Endothelial cell of umbilical vein (primary cell): ENCODE data around the gene ATP2B2. TPM values are rescaled to one million over a fixed set of nuclear protein-coding genes. Genes with fewer than 3 reads are reported as not detected.

Experiments used
- BruUV-seq: library from RNA; stranded (reverse); fragments of 400-500 nt; replicated peaks from 2 replicates; lab custom pipeline; 2021; lab: Mats Ljungman, UMichigan
- CTCF ChIA-PET: fragments of 300-600, 350-600 bp; sonication (Branson Sonifier 250); formaldehyde crosslinking; loops from one replicate; lab custom pipeline; 2021; ENCODE audit warnings: antibody characterized with exemption, inconsistent platforms; lab: Charles Lee
- POLR2A ChIA-PET: fragments of 300-600, 350-600 bp; sonication (Branson Sonifier 250); formaldehyde crosslinking; loops from one replicate; lab custom pipeline; 2021; ENCODE audit warnings: antibody characterized with exemption, inconsistent platforms; lab: Charles Lee
- DNase-seq: peaks from one replicate; pipeline ENCODE4 v3.0.0-alpha.2; 2011; ENCODE audit warnings: low read depth, low spot score
- FAIRE-seq: peaks from 2 replicates; lab custom pipeline; 2011; peaks lifted over from hg19 to GRCh38; lab: Jason Lieb, UNC
- H2AFZ ChIP-seq: 2 replicates; pipeline ENCODE4 v1.6.0; 2012; ENCODE audit warnings: low read depth, low read length, control low read depth, inconsistent platforms
- H3K27ac ChIP-seq: 2 replicates; pipeline ENCODE4 v1.5.1; 2011; ENCODE audit warnings: low read depth, mild to moderate bottlenecking, control low read depth, low read length, moderate library complexity; ENCODE audit not compliant: insufficient read depth
- H3K27me3 ChIP-seq, 2 experiments: 2 replicates each; pipeline versions ENCODE4 v1.6.0 to v1.6.1; 2011; ENCODE audit warnings: low read length in 2 of 2, mixed read lengths in 1 of 2; ENCODE audit not compliant: control insufficient read depth in 2 of 2, insufficient read depth in 2 of 2
- H3K36me3 ChIP-seq, 2 experiments: 2 replicates in 1 of 2; 3 replicates in 1 of 2; pipeline ENCODE4 v1.5.1; 2011; ENCODE audit warnings: low read length in 2 of 2, mild to moderate bottlenecking in 1 of 2, moderate library complexity in 1 of 2; ENCODE audit not compliant: control insufficient read depth in 2 of 2, insufficient read depth in 2 of 2; ENCODE audit errors: extremely low read depth in 1 of 2
- H3K4me1 ChIP-seq: 3 replicates; pipeline ENCODE4 v1.5.1; 2011; ENCODE audit warnings: mild to moderate bottlenecking, low read length; ENCODE audit not compliant: control insufficient read depth, insufficient read depth; ENCODE audit errors: extremely low read depth
- H3K4me2 ChIP-seq: 2 replicates; pipeline ENCODE4 v1.6.1; 2011; ENCODE audit warnings: low read length, control low read depth, mixed read lengths; ENCODE audit not compliant: insufficient read depth
- H3K4me3 ChIP-seq, 3 experiments: fragments of 200-600 bp in 1 of 3; sonication (generic), shearing (Covaris generic) in 1 of 3; replicated peaks in 1 of 3; 2 replicates each; pipeline ENCODE4 v1.5.1; 2011 to 2016; ENCODE audit warnings: control low read depth in 3 of 3, low read length in 3 of 3, mild to moderate bottlenecking in 2 of 3, inconsistent platforms in 1 of 3, low read depth in 1 of 3, moderate library complexity in 1 of 3; ENCODE audit not compliant: insufficient read depth in 1 of 3
- H3K79me2 ChIP-seq: 2 replicates; pipeline ENCODE4 v1.6.0; 2012; ENCODE audit warnings: low read length, inconsistent platforms; ENCODE audit not compliant: control insufficient read depth, insufficient read depth
- H3K9ac ChIP-seq: replicated peaks from 2 replicates; pipeline ENCODE3; 2011; ENCODE audit warnings: low read length, control low read depth; ENCODE audit not compliant: insufficient read depth; ENCODE audit errors: extremely low read depth
- H3K9me1 ChIP-seq: replicated peaks from 3 replicates; pipeline ENCODE4 v1.6.0; 2011; ENCODE audit warnings: mild to moderate bottlenecking, low read length; ENCODE audit not compliant: control insufficient read depth, insufficient read depth; ENCODE audit errors: extremely low read depth
- H3K9me3 ChIP-seq: replicated peaks from 2 replicates; pipeline ENCODE4 v1.5.1; 2012; ENCODE audit warnings: low read length, inconsistent platforms; ENCODE audit not compliant: control insufficient read depth, insufficient read depth
- H4K20me1 ChIP-seq: replicated peaks from 2 replicates; pipeline ENCODE3; 2011; ENCODE audit warnings: mild to moderate bottlenecking, low read length; ENCODE audit not compliant: control insufficient read depth, insufficient read depth; ENCODE audit errors: extremely low read depth
- CTCF ChIP-seq, 2 donors: IDR thresholded peaks; 1 replicate in 1 of 2; 2 replicates in 1 of 2; pipeline ENCODE4 v1.5.1; 2011; ENCODE audit warnings: low read length in 2 of 2, mild to moderate bottlenecking in 2 of 2, moderate library complexity in 2 of 2, control low read depth in 1 of 2, inconsistent platforms in 1 of 2, low read depth in 1 of 2; ENCODE audit not compliant: insufficient read depth in 1 of 2; ENCODE audit errors: extremely low read depth in 1 of 2
- EZH2 ChIP-seq: IDR thresholded peaks from 2 replicates; pipeline ENCODE4 v1.6.1; 2012; ENCODE audit warnings: borderline replicate concordance, low read depth, mild to moderate bottlenecking, moderate library complexity, low read length, inconsistent platforms; ENCODE audit not compliant: severe bottlenecking
- FOS ChIP-seq: IDR thresholded peaks from 2 replicates; pipeline ENCODE4 v1.6.1; 2011; ENCODE audit warnings: mild to moderate bottlenecking, low read length, moderate library complexity, borderline replicate concordance; ENCODE audit not compliant: insufficient read depth
- GATA2 ChIP-seq: IDR thresholded peaks from 2 replicates; pipeline ENCODE4 v1.7.0; 2011; ENCODE audit warnings: low read depth, mild to moderate bottlenecking, moderate library complexity, mixed read lengths, low read length; ENCODE audit not compliant: insufficient read length, insufficient read depth
- JUN ChIP-seq: IDR thresholded peaks from 2 replicates; pipeline ENCODE4 v1.6.1; 2011; ENCODE audit warnings: borderline replicate concordance, low read depth; ENCODE audit not compliant: insufficient read length, insufficient read depth
- MAX ChIP-seq: IDR thresholded peaks from 2 replicates; pipeline ENCODE4 v1.6.1; 2011; ENCODE audit not compliant: insufficient read depth, insufficient read length
- MYC ChIP-seq: IDR thresholded peaks from one replicate; pipeline ENCODE4 v1.6.1; 2011; ENCODE audit warnings: mild to moderate bottlenecking, low read depth, low read length
- POLR2A ChIP-seq: IDR thresholded peaks from 2 replicates; pipeline ENCODE4 v1.6.1; 2012; ENCODE audit warnings: low read depth, mild to moderate bottlenecking, control low read depth, low read length
- POLR2AphosphoS5 ChIP-seq: IDR thresholded peaks from 2 replicates; pipeline ENCODE4 v1.6.1; 2012; ENCODE audit warnings: low read depth, mild to moderate bottlenecking, control low read depth, low read length, moderate library complexity; ENCODE audit not compliant: insufficient read depth
- dilution Hi-C: fragments of 300-500 bp; cut with MboI; formaldehyde crosslinking; loops from one replicate; pipeline ENCODE4 v1.15.0; 2019; ENCODE audit warnings: low sequenced_read_pairs; ENCODE audit not compliant: extremely low pct_ligation_motif_present
- intact Hi-C: fragments of 100-400 bp; cut with micrococcal nuclease; formaldehyde crosslinking; loops from one replicate; pipeline ENCODE4 v1.10.0; 2022
- polyA plus RNA-seq, 4 experiments: library from polyadenylated mRNA; depleted of rRNA in 3 of 4; stranded (reverse) in 3 of 4; unstranded in 1 of 4; fragments of >200 nt; gene quantifications; 2 replicates each; pipeline versions ENCODE4 v1.2.1 to v1.2.3, GENCODE V29; 2011 to 2012; ENCODE audit warnings: missing spikeins in 1 of 4
- total RNA-seq: library from RNA; stranded (reverse); gene quantifications from 2 replicates; pipeline ENCODE4 v1.2.3, GENCODE V29; 2021

ATP2B2 gene
- total and polyA plus RNA-seq, 2 donors (not counting 3 experiments of a cell fraction or from before 2014, with no cell fraction given): not detected

- dilution Hi-C loops (no loop called here), intact Hi-C loops (no loop called here)
- H3K79me2 ChIP-seq: no peaks in the 10 kb centered on the region
- CTCF ChIA-PET: no interaction called here
- FAIRE-seq (no peak), DNase-seq (no peak)
- H3K27ac ChIP-seq: no peak overlapping the region
- no TSS peak for BruUV-seq
- no peak overlapping the region for H2AFZ ChIP-seq
- TF ChIP-seq JUN (no peak), POLR2A (no peak), FOS (no peak), MAX (no peak), POLR2AphosphoS5 (no peak), GATA2 (no peak), CTCF (IDR thresholded peaks at IDR 0.05; ENCODE audit: extremely low read depth in 1 of 2, insufficient read depth in 1 of 2, low read depth in 1 of 2, low read length in 2 of 2) (no peak), MYC (no peak), EZH2 (no peak)
- H3K9me3 ChIP-seq: no peaks in the 10 kb centered on the region
- no peaks in the 10 kb centered on the region for H3K36me3 ChIP-seq
- H3K27me3 ChIP-seq: no peaks in the 10 kb centered on the region
- no peaks in the 10 kb centered on the region for H3K9me1 ChIP-seq
- H3K9ac ChIP-seq: no peak overlapping the region
- no peak overlapping the region for H3K4me2 ChIP-seq
- POLR2A ChIA-PET: no interaction called here
- H3K4me1 ChIP-seq: no peaks in the 10 kb centered on the region
- H3K4me3 ChIP-seq: no peak overlapping the region
- H4K20me1 ChIP-seq: no peaks in the 10 kb centered on the region
Observed at GRCh38 chr3:10384541-10385360, 120.6 kb downstream of the ATP2B2 start.
